Bronchial epithelial cell (primary cell): ENCODE data around the gene CINP. TPM values are rescaled to one million over a fixed set of nuclear protein-coding genes. Genes with fewer than 3 reads are reported as not detected.
A peak's percentile ranks its signal among the peaks of the same experiment; 100 is the strongest.
"Not testable (repeated sequence)": the region's sequence is repeated elsewhere in the genome, so short reads cannot be mapped to it uniquely, and the experiment has no call there.

ENCODE experiments used
- DNase-seq: peaks from one replicate; pipeline ENCODE4 v3.0.0-alpha.2; 2010; ENCODE audit warnings: low read depth
- FAIRE-seq: peaks from 2 replicates; lab custom pipeline; 2011; peaks lifted over from hg19 to GRCh38; lab: Jason Lieb, UNC
- H3K27me3 ChIP-seq: 2 replicates; pipeline ENCODE4 v1.5.1; 2011; ENCODE audit warnings: low read length; ENCODE audit not compliant: control insufficient read depth, insufficient read depth
- H3K36me3 ChIP-seq: 2 replicates; pipeline ENCODE4 v1.5.1; 2011; ENCODE audit warnings: low read length; ENCODE audit not compliant: control insufficient read depth, insufficient read depth
- H3K4me3 ChIP-seq: 2 replicates; pipeline ENCODE4 v1.5.1; 2011; ENCODE audit warnings: mild to moderate bottlenecking, low read depth, low read length, control low read depth
- CTCF ChIP-seq: IDR thresholded peaks from 2 replicates; pipeline ENCODE4 v1.5.1; 2011; ENCODE audit warnings: mild to moderate bottlenecking, moderate library complexity, low read length, control low read depth, inconsistent platforms; ENCODE audit not compliant: insufficient read depth, severe bottlenecking
- total RNA-seq: library from RNA; depleted of rRNA; stranded (reverse); fragments of >200 nt; gene quantifications from 2 replicates; pipeline ENCODE4 v1.2.1, GENCODE V29; 2014

CINP gene
- total RNA-seq, 1 donor from 2014 or later: 38.4 TPM

GRCh38 chr14:102316338-102316742 lies 46.4 kb downstream of the CINP start:
- Histone ChIP-seq H3K27me3 (no peaks in the 10 kb centered on the region), H3K4me3 (peak overlapping the region; percentile 53), H3K36me3 (no peaks in the 10 kb centered on the region)
- no peak for FAIRE-seq
- peak; percentile 34 for DNase-seq
- no peak for TF ChIP-seq CTCF

- no peaks in the 10 kb centered on the region for H3K27me3 ChIP-seq
- no peak overlapping the region for H3K4me3 ChIP-seq
- no peak for TF ChIP-seq CTCF
- FAIRE-seq (no peak), DNase-seq (no peak)
- H3K36me3 ChIP-seq: no peaks in the 10 kb centered on the region
Measured at GRCh38 chr14:102315121-102315520, 47.6 kb downstream of the CINP start.

GRCh38 chr14:102314242-102315011 lies 48.3 kb downstream of the CINP start:
- TF ChIP-seq CTCF: peak; percentile 100
- FAIRE-seq (no peak), DNase-seq (peak; percentile 53)
- H3K4me3 ChIP-seq: peak overlapping the region; percentile 42
- H3K36me3 ChIP-seq: no peaks in the 10 kb centered on the region
- no peaks in the 10 kb centered on the region for H3K27me3 ChIP-seq

GRCh38 chr14:102304611-102305506 lies 57.8 kb downstream of the CINP start, which contains the start of gene MOK:
Gene MOK (minus strand): TSS chr14:102305164. CDS start chr14:102304968, 196 bp downstream.
- Histone ChIP-seq H3K27me3 (no peaks in the 10 kb centered on the region), H3K36me3 (no peaks in the 10 kb centered on the region), H3K4me3 (peak within 1 kb of the TSS; percentile 52)
- DNase-seq: peak; percentile 94
- FAIRE-seq: no peak
- no peak for TF ChIP-seq CTCF

- DNase-seq (no peak), FAIRE-seq (no peak)
- no peaks in the 10 kb centered on the region for H3K36me3 ChIP-seq
- no peak for TF ChIP-seq CTCF
- H3K27me3 ChIP-seq: no peaks in the 10 kb centered on the region
- no peak overlapping the region for H3K4me3 ChIP-seq
Measured at GRCh38 chr14:102303664-102304063, 59.0 kb downstream of the CINP start.

- not testable (repeated sequence) for H3K27me3 ChIP-seq, H3K36me3 ChIP-seq, H3K4me3 ChIP-seq, DNase-seq, FAIRE-seq
Measured at GRCh38 chr14:102298303-102299070, 64.2 kb downstream of the CINP start.
